Inferior parietal cortex (tissue), 1 donor: ENCODE data around the gene IRX6.
A peak's percentile ranks its signal among the peaks of the same experiment; 100 is the strongest.

Experiments used
- DNase-seq: peaks from one replicate; pipeline ENCODE4 v3.0.0-alpha.2; 2016; ENCODE audit errors: extremely low spot score

IRX6 gene

GRCh38 chr16:55323637-55324271 lies at the start of gene IRX6:
IRX6 (plus strand) TSS chr16:55324203; CDS start chr16:55325092, 889 bp downstream.
- DNase-seq = no peak

- DNase-seq = no peak
Measured at GRCh38 chr16:55274391-55274790, 49.6 kb upstream of the IRX6 start.

- DNase-seq = no peak
Measured at GRCh38 chr16:55275167-55275566, 48.8 kb upstream of the IRX6 start.

GRCh38 chr16:55275869-55276268 lies 48.1 kb upstream of the IRX6 start:
- DNase-seq = no peak

- DNase-seq = no peak
Measured at GRCh38 chr16:55277536-55277935, 46.5 kb upstream of the IRX6 start.

GRCh38 chr16:55279598-55279997 lies 44.4 kb upstream of the IRX6 start:
- no peak for DNase-seq

- no peak for DNase-seq
Measured at GRCh38 chr16:55280587-55280986, 43.4 kb upstream of the IRX6 start.

- DNase-seq = no peak
Measured at GRCh38 chr16:55282441-55282840, 41.6 kb upstream of the IRX6 start.

- no peak for DNase-seq
Measured at GRCh38 chr16:55283812-55284717, 39.9 kb upstream of the IRX6 start.

- no peak for DNase-seq
Measured at GRCh38 chr16:55284718-55285099, 39.3 kb upstream of the IRX6 start.

GRCh38 chr16:55285586-55285985 lies 38.4 kb upstream of the IRX6 start:
- DNase-seq = no peak

GRCh38 chr16:55289353-55289752 lies 34.6 kb upstream of the IRX6 start:
- no peak for DNase-seq

- no peak for DNase-seq
Measured at GRCh38 chr16:55291847-55292246, 32.2 kb upstream of the IRX6 start.

GRCh38 chr16:55292491-55292890 lies 31.5 kb upstream of the IRX6 start:
- DNase-seq = no peak

GRCh38 chr16:55294129-55294528 lies 29.9 kb upstream of the IRX6 start:
- DNase-seq = no peak

- DNase-seq = no peak
Measured at GRCh38 chr16:55294931-55295342, 29.1 kb upstream of the IRX6 start.

- no peak for DNase-seq
Measured at GRCh38 chr16:55297062-55297909, 26.7 kb upstream of the IRX6 start.

GRCh38 chr16:55297910-55298479 lies 26.0 kb upstream of the IRX6 start:
- DNase-seq = no peak

GRCh38 chr16:55301385-55302008 lies 22.5 kb upstream of the IRX6 start:
- DNase-seq = peak; percentile 1

- DNase-seq = no peak
Measured at GRCh38 chr16:55302635-55303034, 21.4 kb upstream of the IRX6 start.

GRCh38 chr16:55308973-55309372 lies 15.0 kb upstream of the IRX6 start:
- no peak for DNase-seq
